Stimulated activated CD8-positive, alpha-beta memory T cell treated with anti-CD3 and anti-CD28 coated beads, Interleukin-12 subunit alpha, Interleukin-12 subunit beta, amount 100 ng/mL, for 1 hour (primary cell): ENCODE results near the gene SCP2.

ENCODE experiments used
- DNase-seq: peaks from one replicate; pipeline ENCODE4 v3.0.0-alpha.2; 2020; ENCODE audit warnings: low read depth

Gene SCP2

GRCh38 chr1:53037159-53037558, 110.1 kb downstream of the SCP2 start:
- no peak for DNase-seq

DNA sequence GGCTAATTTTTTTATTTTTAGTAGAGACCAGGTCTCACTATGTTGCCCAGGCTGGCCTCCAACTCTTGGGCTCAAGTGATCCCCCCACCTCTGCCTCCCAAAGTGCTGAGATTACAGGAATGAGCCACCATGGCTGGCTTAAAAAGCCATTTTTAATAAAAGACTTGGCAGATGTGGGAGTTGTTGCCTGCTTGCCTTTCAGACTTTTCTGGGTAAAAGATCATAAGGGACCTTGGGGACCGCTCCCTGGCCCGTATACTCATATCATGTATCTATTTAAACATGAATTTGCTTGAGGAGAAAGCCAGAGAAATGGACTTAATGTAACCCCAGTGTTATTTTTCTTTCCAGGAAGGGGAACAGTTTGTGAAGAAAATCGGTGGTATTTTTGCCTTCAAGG, 111.5 kb downstream of the SCP2 start:
- no peak for DNase-seq

DNA sequence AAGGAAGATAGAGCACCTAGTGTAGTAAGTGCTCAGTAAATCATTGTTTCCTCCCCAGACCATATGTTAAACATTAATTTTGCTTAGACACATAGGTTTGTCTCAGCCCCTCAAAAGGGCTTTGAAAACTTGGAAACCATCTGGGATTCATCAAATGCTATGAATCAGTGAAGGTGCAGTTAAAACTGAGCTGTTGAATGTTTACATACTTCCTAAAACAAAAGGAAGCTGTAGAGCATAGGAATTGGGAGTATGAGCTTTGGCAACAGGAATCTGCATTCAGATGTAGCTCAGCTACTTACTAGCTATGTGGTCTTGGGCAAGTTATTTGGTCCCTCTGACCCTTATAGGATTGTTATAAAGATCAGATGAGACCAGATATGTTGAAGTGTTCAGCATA, 116.2 kb downstream of the SCP2 start:
- no peak for DNase-seq

DNA sequence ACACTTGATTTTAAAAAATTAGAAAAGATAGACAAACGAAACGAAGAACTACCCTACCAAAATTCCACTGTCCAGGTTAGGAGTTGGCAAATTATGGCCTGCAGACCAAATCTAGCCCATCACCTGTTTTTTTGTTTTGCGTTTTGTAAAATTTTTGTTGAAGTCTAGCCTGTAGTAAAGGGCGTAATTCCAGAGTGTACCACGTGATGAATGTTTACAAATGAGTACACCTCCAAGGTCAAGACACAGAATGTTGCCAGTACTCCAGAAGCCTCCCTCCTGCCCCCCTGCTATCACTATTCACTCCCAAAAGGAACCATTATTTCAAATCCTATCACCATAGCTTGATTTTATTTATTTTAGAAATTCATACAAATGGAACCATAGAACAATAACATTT, 117.8 kb downstream of the SCP2 start:
- no peak for DNase-seq

GRCh38 chr1:53046930-53047329, 119.9 kb downstream of the SCP2 start:
- DNase-seq: no peak

GRCh38 chr1:53047737-53048736, 121.0 kb downstream of the SCP2 start:
- no peak for DNase-seq

GRCh38 chr1:53048960-53049573, 122.0 kb downstream of the SCP2 start:
- no peak for DNase-seq

DNA sequence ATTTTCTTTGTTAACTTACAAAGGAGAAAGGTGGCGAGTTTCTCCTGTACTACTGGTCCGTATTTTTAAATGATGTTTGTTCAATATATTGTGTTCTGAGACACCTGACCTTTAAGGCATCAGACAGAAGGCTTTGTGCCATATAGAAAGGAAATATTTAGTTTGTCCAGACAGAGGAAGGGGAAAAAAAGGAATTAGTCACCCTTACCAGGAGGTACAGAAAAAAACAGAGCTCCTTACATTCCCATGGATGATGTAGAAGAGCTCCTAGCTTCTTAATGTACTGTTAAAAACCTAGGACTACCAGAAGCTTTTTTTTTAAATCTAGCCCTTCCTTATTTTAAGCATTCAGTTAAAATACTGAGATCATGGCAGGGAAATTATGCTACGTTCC, 122.5 kb downstream of the SCP2 start:
- DNase-seq: no peak

- DNase-seq: no peak
Measured at GRCh38 chr1:53050310-53050709, 123.2 kb downstream of the SCP2 start.

DNA sequence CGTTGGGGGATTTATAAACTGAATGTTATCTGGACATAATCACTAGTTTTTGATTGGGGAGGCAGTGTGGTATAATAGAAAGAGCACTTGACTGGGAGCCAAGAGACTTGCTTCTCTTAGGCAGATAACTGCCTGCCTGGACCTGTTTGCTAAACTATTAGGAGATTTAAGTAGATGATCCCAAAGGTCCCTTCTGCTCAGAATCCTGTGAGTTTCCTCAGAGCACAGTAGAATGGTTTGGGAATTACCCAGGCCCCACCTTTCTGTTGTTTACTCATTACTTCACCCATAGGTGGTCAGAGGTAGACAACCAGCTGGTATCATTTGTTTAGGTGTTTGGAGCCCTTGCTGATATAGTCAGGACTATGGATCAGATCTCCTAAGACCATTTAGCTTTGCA, 124.6 kb downstream of the SCP2 start:
- DNase-seq: no peak

GRCh38 chr1:53057127-53057526, 130.1 kb downstream of the SCP2 start:
- DNase-seq: no peak

DNA sequence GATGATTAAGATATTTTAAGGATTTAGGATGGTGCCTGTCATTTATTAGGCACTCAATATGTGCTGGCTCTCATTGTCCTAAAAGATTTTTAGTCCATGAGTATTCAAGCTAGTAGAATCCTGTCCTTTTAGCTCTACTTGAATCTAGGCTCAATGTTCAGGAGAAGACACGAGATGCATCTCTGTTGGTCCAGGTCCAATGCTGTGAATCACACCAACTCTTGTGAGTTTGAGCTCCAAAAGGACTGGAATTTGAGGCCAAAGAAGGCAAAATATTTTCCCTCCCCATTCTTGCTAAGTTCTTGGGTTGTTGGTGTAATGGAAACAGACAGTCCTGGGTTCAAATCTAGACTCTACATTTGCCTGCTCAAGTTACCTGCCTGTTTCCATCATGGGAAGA, 133.5 kb downstream of the SCP2 start:
- DNase-seq: no peak

GRCh38 chr1:53061123-53061858, 134.2 kb downstream of the SCP2 start:
- no peak for DNase-seq

GRCh38 chr1:53061859-53062707, 135.0 kb downstream of the SCP2 start, which contains the start of gene PODN:
PODN (plus strand) TSS chr1:53062213; CDS start chr1:53069856, 7,643 bp downstream.
- DNase-seq: no peak

DNA sequence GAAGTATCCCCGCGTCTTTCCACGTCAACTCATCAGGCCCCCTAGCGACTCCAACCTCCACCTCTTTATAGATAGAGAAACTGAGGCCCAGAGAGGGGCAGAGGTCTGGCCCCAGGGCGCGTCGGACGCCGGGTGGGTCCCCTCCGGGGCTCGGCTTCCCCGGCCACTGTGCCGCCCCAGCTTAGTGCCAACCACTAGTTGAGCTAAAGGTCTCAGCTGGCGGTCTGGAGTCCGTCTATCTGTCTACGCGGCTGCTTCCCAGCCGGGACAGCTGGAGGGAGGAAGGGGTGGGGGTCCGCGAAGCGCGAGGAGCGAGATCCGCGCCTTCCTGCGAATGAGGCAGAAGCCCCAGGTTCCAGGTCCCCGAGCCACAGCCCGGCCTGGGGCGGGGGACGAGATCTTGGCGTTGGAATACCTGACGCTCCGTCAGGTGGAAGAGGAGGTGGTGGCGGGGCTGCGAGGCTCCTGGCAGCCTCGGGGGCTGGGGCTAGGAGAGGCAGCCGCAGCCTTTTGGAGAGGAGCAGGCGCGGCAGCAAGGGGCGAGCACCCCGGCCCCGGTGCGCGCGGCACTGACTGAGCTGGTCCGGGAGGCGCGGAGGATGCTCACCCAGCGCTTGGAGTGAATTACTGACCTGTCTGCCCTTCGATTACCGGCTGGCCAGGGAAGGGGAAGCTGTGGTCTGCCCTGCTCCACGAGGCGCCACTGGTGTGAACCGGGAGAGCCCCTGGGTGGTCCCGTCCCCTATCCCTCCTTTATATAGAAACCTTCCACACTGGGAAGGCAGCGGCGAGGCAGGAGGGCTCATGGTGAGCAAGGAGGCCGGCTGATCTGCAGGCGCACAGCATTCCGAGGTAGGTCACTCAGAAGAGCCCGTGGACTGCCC, 135.9 kb downstream of the SCP2 start:
- DNase-seq: no peak

DNA sequence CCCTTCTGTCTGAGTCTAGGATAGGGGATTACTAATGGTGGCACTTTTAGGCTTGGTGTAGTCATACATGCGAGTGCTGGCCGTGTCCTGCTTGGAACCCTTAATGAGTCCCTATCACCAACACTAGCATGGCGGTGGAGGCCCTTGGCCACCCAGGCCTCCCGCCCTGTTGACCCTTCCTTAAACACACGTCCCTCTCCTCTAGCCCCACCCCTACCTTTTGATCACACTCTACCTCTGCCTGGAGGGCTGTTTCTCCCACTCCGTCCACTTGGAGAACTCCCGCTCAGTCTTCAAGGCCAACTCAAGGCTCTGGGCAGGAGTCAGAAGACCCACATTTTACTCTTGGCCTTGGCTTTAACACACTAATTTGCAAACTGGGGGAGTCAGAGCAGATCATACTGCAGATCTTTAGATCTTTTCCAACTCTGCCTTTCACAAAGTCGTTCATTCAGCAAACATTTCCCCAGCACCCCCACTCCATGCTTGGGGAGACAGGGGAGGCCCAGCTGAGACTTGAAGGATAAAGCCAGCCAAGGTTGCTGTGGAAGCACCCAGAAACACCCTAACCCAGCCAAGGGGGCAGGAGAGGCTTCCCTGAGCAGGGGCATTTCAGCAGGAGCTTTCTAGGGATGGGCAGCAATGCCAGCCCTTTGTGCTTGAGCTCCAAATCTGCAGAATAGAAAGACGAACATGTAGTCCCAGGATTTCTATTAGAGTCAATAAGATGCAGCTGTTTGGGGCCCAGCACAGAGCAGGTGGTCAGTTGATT, 136.9 kb downstream of the SCP2 start:
- DNase-seq: no peak

GRCh38 chr1:53065391-53065790, 138.3 kb downstream of the SCP2 start:
- DNase-seq: no peak

- DNase-seq: no peak
Measured at GRCh38 chr1:53066488-53066887, 139.4 kb downstream of the SCP2 start.

- DNase-seq: no peak
Measured at GRCh38 chr1:53066891-53067738, 140.0 kb downstream of the SCP2 start.
